Activated CD4-positive, alpha-beta T cell treated with anti-CD3 and anti-CD28 coated beads, Interleukin-2, amount 50 U/mL, for 16 hours (primary cell): Measurements from ENCODE around the gene SMIM3.
"Not testable (repeated sequence)": the region's sequence is repeated elsewhere in the genome, so short reads cannot be mapped to it uniquely, and the experiment has no call there.

Experiments
- DNase-seq: peaks from one replicate; pipeline ENCODE4 v3.0.0-alpha.2; 2020

SMIM3 gene, protein sequence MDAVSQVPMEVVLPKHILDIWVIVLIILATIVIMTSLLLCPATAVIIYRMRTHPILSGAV

DNA sequence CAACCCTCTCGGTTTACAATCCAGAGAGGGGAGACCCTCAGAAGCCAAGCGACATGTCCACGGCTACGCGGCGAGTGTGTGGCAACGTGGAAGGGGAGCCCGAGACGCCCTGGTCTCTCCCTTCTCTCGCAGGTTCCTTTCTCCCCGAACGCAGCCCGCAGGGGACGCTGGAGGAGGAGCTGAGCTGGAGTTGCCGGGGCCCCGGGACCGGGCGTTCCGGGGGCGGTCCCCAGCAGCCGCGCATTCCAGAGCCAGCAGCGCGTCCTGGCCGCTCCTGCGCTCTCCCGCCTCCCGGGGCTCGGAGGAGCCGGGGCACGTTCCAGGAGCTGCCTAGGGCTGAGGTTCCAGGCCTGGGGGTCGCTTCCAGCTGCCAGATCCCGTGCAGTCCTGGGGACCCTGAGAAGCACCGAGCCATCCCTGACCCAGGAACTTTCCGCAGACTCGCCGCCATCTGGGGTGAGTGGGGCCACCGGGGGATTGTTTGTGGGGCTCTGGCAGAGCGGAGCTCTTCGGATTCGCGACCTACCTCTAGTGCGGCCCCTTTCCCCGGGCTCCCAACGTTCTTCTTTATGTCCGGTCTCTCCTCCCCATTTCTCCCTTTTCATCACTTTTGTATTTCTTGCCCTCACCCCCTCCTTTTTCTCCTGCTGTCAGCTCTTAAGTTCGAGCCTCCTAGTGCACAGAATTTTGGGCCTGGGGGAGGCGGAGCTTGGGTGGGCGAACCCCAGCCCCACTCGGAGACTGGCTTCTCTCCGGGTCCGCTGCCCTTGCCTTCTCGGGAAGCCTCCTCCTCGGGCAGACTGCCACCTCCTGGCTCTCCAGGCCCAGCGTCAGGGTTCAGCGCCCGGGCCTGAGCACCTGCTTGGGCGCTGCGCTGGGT is at the start of gene SMIM3:
SMIM3 (plus strand) TSS at position 241 of the 880 bp plus-strand sequence. CDS start 16,684 bp downstream, outside the sequence.
- peak; percentile 72 for DNase-seq

DNA sequence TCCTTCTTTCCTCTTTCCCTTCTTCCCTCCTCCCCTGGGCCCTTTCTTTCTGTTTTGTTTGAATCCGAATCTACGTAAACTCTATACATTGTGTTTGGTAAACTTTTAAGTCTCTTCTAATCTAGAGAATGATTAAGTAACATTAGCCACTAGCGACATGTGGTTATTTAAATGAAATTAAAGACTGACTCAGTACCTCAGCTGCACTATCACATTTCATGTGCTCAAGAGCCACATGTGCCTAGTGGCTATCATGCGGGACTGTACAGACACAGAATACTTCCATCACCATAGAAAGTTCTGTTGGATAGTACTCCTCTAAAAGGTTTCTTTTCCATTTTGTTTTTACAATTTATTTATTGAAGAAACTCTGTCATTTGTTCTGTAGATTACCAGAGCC is 48.7 kb upstream of the SMIM3 start:
- no peak for DNase-seq

DNA sequence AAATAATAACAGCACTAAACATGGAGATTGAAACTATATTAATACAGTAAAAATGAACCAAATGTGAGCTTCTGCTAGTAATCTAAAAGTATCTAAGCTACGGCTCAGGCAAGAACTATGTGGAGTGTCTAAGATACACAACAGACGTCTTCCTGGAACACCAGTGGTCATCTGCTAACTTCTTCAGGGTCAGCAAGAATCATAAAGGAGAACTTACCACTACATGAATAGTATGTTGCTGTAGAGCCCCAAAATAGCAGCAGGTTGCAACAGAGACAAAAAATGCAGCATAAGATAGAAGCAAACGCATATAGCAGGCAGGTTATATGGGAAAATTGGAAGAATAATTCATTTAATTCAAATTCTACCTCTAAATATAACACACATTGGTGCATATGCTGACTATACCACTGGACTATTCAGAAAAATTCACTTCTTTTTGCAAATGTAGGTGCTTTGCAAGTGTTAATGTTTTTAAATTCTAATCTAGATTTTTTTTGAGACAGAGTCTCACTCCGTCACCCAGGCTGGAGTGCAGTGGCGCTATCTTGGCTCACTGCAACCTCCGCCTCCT is 46.8 kb upstream of the SMIM3 start:
- DNase-seq = no peak

DNA sequence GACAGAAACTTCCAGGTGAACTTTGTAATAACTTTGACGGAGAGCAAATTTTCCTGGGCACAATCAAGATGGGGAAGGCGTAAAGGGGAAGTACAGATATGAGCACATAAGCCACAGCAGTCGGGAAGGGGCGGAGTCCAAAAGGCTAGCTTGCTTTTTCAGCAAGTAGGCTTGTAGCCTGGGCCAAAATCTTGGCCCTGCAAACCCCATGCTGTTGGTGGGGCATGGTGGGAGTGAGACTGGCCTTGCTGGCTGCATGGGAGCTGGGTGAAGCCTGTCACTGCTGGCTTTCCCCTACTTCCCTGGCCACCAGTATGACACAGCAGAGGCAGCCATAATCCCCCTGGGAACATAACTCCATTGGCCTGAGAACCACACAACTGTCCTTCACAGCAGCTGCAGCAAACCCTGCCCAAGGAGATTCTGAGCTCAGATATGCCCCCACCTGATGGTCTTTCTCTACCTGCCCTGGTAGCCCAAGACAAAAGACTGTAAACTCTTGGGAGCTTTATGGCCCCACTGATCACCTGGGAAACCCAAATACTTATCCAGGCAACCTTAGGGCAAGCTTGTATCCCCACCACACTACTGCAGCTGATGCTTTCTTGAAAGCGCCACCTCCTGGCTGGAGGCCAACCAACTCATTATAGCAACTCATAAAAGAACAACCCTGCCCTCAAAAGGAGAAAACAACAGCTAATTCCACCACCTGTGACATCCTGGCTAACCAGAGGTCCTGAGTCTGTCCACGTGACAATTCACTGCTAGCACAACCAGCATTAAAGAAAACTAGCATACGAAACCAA is 43.8 kb upstream of the SMIM3 start:
- peak; percentile 52 for DNase-seq

DNA sequence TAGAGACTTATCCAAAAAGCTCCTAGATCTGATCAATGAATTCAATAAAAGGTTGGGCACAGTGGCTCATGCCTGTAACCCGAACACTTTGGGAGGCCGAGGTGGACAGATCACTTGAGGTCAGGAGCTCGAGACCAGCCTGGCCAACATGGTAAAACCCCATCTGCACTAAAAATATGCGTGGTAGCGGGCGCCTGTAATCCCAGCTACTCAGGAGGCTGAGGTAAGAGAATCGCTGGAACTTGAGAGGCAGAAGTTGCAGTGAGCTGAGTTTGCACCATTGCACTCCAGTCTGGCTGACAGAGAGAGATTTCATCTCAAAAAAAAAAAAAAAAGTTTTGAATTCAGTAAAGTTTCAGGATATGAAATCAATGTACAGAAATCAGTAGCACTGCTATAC is 39.7 kb upstream of the SMIM3 start:
- DNase-seq = peak; percentile 9

DNA sequence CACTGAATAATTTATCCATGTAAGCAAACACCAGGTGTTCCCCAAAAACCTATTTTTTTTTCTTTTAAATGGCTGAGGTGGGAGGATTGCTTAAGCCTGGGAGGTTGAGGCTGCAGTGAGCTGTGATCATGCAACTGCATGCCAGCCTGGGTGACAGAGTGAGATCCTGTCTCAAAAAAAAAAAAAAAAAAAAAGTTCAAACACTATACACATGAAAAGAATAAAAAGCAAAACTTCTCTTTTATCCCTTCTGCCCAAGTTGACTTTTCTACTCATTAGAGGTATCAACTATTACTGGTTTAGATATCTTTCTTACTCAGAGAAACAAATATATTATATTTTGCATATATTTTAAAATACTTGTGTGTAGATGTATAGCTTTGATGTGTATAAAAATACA is 37.6 kb upstream of the SMIM3 start:
- no peak for DNase-seq

DNA sequence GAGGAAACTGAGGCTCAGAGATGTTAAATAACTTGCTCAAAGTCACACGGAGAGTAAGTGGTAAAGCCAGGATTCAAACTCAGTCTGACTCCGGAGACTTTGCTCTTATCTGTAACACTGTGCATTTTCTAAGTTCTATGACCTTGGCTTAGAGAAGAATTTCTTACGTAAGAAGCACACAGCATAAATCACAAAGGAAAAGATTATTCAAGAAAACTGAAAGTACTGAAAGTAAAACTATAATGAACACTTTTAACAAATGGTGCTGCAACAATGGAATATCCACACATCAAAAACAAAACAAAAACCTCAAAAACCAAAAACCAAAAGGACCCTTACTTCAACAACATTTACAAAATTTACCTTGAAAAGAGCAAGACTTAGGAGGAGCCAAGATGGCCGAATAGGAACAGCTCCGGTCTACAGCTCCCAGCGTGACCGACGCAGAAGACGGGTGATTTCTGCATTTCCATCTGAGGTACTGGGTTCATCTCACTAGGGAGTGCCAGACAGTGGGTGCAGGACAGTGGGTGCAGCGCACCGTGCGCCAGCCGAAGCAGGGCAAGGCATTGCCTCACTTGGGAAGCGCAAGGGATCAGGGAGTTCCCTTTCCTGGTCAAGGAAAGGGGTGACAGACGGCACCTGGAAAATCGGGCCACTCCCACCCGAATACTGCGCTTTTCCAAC is 36.0 kb upstream of the SMIM3 start:
- DNase-seq = not testable (repeated sequence)

DNA sequence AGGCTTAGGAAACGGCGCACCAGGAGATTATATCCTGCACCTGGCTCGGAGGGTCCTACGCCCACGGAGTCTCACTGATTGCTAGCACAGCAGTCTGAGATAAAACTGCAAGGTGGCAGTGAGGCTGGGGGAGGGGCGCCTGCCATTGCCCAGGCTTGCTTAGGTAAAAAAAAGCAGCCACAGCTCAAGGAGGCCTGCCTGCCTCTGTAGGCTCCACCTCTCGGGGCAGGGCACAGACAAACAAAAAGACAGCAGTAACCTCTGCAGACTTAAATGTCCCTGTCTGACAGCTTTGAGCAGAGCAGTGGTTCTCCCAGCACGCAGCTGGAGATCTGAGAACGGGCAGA is 35.4 kb upstream of the SMIM3 start:
- not testable (repeated sequence) for DNase-seq

DNA sequence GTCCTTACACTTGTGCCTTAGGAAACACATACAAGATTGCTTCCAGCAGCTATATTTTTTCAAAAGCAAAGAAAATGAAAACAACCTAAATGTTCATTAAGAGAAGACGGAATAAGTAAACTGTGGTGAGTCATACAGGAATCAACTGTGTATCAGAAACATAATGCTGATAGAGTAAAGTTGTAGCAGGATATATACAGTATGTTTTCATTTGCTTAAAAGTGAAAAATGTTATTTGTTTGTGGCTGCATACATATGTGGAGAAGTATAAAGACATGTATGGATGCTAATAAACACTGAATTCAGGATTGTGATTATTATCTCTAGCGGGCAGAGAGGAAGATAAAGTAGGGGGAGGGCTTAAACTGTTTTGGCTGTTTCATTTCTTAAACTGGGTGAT is 28.1 kb upstream of the SMIM3 start:
- DNase-seq = no peak

DNA sequence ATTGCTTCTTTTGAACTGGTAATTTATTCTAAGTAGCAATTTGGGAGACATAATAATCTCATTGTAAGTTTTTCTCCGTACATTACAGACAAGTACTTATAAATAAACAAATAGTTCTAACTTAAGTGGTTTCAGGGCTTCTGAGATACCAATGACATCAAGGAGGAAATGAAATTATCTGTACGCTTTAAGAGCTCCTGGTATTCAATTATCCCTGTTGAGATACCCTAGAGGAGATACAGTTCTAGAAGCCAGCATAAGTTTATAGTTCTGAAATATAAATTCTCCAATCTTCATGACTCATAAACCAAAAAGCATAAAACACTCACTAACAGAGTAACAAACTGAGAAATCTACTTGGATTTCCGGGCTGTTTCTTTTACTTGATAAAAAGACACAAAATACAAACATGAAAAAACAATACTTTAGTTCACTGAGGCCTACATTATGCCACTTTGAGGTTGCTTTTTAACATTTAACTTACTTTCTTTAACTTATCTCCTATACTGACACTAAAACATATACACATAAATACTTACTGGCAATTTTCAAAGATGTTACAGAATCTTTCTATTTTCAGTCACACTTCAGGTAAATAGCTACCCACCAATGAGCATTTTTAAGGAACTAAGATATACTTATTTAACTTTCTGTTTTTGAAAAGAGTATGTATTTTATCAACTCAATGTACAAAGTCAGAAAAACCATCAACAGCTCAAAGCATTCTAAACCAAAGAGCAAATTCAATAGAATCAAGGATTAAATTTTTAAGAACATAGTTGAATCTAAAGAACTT is 27.3 kb upstream of the SMIM3 start:
- DNase-seq = no peak

DNA sequence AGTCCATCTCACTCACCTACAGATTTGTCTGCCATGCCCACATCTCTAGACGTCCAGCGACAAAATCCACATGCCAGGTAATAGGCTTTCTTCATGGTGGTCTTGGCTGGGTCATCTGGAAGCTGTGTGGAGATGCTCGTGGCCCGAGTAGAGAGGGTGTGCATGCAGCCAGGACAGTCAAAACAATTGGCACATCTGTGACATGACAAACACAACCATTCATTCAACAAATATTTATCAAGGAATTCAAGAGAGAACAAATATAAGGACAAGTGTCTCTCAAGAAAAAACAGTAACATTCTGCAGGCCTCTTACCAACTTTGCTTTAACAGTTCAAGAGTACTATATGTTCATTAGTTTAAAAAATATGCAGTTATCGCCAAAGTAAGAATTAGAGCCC is 25.1 kb upstream of the SMIM3 start:
- no peak for DNase-seq

DNA sequence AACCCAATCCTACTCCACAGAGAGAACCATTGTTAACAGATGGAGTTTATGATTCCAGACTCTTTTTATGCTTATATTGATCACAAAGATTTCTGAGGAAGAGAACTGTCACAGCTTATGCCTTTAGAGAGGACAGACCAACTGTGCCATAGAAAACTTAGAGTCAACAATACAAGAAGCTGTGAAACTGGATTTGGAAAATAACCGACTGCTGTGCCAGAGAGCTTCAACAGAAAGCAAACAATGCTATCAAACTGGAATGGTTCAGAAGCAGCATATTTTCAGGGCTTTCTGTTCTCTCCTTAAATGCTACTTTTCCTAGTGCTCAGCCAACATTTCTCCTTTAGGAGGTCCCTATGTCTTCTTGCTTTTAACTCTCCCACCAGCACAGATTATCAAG is 24.7 kb upstream of the SMIM3 start:
- no peak for DNase-seq

DNA sequence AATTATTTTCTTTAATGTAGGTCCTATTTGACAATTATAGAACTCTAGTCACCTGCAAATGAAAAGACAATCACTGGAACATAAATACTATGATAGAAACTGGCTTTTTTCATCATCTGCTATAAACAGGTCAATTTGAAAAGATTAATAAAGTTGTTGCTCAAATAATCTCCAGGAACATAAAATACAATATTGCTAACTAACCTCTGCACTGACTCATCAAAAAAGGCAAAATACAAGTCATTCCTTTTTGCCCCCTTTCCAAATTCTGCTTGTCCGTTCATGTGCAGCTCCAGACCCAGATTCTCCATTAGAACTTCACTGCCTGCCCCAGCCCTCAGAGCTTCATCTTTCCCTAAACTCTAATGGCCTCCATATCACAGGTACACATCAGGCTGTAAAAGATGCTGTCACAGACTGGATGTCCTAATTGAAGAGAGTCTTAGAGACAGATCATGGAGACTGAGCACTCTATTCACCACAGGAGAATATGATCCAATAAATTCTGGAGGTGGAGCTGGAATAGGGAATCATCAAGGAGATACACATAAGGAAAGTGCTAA is 21.4 kb upstream of the SMIM3 start:
- DNase-seq = no peak

DNA sequence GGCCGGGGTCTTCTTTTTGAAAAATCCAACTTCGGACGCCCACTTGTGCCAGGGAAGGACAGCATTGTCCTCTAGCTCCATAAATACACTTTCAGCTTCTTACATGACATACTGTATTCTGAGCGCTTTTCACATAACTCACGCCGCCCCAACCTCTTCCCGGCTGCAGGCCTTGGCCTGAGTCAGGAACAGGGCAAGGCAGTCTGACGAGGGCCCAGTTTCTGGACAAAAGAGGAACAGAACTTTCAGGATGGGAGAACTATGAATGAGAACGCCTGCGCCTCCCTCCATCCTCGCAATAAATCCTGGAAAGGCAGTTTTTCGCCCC is 20.4 kb upstream of the SMIM3 start:
- DNase-seq = no peak

DNA sequence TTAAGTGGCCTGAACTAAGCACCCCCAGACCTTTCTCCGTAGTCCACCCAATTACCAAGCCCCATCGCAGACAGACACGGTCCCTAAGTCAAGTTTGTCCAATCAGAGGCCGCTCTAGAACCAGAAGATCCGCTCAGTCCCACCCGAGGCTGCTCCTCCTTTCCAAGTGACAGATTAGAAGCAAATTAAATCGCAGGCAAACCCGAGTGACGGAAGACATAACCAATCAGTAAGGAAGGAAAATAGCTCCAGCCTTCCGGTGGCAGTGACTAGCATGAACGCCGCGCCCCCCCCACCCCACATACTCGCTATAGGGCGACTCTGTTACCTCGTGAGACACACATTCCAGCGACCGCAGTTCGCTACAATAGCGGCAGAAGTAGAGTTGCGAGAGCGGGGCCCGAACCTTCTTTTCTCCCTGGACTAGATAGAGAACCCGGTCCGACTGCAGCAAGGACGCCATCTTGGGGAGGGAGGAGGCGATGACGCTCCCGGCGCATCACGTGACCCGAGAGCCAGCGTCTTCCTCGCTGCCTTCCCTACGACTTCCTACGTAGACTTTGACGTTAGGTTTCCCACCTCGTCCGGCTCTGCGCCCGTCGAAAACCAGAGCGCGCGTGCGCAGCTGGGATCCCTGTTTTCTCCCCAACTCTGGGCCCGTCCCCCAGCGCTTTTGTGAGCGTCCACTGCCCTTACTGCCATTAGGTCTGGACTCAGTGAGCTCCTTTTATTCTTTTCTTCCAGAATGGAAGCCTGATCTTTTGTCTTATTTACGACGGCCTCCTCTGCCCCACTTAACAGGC is 19.8 kb upstream of the SMIM3 start, which contains the start of gene DCTN4:
DCTN4 (minus strand) TSS at position 487 of the 803 bp plus-strand sequence; CDS start at position 463, 24 bp downstream.
- peak; percentile 97 for DNase-seq

DNA sequence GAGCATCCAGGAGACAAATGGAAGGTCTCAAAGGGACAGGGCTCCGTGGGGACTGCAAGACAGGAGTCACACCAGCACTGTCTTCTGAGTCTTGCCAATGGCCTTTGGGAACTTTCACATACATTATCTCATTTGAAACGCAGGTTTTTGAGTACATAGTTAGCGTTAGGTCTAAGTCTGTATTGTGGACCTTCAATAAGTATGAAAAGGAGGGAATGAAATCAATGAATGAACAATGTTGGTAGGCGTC is 19.3 kb upstream of the SMIM3 start:
- DNase-seq = no peak

DNA sequence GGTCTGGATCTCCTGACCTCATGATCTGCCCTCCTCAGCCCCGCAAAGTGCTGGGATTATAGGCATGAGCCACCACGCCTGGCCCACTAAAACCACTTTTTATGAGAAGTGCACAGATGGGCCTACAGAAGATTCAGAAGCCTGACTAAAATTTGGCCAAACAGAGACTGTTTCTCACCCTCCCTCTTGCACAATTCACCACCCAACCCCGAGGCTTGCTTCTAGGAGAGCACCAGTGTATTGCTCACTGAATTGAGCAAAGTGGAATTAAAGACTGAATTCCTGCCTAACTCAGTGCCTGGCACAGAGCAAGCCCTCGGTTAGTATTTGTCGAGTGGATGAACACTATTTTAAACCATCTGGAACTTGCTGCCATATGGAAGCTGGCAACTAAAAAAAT is 16.3 kb upstream of the SMIM3 start:
- no peak for DNase-seq

DNA sequence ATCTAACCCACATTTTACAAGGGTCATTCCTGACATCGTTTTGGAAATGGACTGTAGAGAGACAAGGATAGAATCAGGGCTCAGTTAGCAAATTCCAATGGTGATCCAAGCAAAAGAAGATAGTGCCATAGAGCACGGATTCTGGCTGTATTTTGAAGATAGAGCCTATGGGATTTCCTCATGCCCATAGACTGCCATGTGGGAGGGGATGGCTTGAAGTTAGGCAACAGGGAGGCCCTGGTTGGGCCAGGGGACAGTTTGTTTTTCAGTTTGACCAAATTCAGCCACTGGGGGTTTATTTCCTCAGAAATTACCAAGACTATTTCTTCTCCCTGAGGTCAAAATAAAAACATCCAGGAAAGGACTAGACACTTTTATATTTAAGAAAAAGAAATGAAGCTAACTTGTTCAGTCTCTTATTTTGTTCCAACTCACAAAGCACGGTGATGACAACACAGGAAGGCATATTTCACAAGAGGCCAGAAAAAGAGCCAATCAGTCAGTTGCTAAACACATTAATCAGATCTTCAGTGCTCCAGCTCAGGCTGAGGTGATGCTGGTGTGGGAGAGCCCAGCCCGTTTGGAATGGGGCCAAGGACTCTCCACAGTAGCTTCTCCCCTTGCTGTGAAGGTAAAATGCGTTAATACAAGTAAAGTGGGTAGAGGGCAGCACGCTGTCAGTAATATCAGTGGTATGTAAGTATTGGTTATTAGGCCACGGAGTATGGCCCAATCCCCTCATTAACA is 15.4 kb upstream of the SMIM3 start:
- no peak for DNase-seq

DNA sequence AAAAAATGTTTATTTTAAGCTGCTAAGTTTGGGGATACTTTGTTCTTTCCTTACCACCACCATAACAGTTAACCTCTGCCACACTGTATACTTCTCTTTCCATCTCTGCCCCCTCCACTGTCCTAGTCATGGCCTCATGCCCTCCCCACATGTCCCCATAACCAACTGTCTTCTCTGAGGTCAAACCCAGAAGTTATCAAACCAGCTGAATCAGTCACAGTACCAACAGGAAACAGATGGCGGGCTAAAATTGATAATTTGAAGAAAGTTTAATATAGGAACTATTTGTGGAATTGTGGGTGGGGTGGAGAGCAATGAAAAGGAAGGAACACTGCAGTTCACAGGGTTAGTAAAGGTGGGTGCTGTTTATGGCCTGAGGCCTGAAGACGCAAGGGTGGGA is 14.0 kb upstream of the SMIM3 start:
- DNase-seq = no peak

DNA sequence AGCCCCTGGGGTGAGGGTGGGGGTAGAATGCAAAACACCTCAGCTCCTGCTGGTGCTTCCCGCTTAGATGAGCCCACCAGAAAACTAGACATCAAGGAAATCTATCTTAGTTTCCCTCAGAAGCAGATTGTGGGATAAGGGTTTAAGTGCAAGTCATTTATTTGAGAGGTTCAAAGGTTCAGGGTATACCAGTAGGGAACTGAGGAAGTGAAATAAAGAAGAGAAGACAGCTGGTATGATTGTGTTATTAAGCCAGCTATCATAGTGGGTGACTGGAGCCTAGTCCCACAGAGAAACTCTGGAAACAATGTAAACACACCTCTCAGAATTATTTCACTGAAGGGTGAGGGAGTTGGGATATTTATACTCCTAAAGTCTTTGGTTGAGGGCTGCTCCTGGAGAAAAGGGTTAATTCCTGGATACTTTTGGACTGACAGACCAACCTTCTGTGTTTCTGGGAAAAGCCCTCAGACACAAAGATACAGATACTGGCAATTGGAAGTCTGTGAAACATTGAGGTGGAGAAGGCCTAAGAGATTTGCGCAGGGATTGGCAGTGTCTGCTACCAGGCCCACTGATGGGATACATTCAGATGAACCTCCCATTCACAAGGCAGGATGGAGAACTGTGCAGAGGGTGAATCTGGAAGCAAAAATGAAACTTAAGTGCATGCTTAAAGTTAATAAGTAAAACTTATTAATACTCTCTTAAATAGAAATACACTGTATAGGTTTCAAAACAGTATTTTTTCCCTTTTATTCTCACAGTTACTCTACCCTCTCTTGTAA is 13.4 kb upstream of the SMIM3 start:
- no peak for DNase-seq
